HS-5 (cell line): ENCODE data around the gene NPB.

Experiments
- DNase-seq: peaks from one replicate; pipeline ENCODE4 v3.0.0-alpha.2; 2012; ENCODE audit warnings: low read depth

Gene NPB

GRCh38 chr17:81926451-81927151 lies 24.6 kb downstream of the NPB start:
- DNase-seq, result no peak

GRCh38 chr17:81927152-81927652 lies 25.2 kb downstream of the NPB start:
- no peak for DNase-seq

DNA sequence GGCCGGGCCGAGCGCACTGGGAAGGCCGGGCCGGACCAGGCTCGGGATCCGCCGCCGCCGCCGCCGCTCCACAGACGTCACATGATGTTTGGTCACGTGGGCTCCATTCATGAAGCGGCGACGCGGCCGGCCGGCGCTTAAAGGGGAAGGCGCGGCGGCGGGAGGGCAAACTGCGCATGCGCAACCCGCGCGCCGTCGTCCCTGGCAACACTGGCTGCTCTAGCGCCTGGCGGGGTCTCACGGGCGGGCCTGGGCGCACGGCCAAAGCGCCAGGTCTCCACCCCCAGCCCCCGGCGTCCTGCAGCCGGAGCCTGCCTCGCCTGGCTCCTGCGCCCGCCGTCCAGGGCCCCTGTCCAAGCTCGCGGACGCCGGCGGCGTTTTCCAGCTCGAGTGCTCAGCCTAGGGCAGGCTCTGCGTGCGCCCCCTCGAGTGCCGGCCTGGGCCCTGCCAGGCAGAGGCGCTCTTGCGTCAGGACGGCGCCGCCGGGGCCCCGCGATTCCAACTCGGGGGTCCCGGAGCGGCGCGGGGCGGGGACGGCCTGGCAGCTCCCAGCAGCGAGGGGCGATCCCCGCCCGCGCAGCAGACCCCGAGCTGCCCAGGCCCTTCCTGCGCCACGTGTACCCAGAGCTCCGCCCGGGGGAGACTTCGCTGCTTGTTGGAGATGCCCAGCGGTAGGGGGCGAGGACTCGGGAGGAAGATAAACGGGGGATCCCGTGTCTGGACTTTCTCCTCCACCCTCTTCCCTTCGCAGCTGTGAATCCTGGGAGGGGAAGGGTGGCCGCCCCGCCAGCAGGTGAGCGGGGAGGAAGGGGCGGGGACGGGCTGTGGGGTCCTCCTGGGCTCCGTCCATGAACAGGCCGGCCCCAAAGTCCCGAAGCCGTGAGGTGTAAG lies 25.9 kb downstream of the NPB start, which contains the start of gene MAFG:
Gene MAFG (minus strand): TSS at position 83 of the 891 bp plus-strand sequence. CDS start 4,550 bp downstream, outside the sequence.
- peak; percentile 49 for DNase-seq

DNA sequence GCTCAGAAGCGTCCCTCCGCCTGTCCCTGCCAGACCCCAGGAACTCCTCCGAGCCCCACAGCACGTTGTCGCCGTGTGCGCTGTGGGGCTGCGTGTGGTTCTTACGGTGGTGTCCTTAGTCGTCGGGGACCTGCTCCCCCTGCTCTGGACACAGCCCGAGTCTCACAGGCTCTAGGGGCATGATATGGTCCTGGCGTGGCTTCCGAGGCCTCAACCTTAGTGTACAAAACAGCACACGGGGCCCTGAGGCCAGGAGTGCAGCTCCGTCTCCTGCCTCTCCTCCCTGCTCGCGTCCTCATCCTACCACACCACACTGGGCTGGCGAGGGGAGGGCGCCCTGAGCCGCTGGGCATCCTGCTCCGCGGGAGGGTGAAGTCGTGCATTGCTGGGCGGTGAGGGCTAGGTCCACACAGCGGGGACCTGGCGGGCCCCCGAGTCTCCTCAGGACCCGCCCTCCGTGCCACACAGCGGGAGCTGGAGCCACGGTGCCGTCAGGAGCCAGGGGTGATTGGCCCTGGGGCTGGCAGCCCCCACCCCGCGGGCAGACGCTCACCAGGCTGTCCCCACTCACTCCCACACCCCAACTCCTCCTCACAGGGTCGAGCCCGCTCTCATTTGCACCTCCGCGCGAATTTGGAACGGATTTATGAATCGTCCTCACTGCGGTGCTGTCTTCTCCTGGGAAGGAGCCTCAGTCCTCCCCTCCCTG lies 26.7 kb downstream of the NPB start:
- no peak for DNase-seq

GRCh38 chr17:81929253-81930141 lies 27.5 kb downstream of the NPB start:
- DNase-seq, result no peak

DNA sequence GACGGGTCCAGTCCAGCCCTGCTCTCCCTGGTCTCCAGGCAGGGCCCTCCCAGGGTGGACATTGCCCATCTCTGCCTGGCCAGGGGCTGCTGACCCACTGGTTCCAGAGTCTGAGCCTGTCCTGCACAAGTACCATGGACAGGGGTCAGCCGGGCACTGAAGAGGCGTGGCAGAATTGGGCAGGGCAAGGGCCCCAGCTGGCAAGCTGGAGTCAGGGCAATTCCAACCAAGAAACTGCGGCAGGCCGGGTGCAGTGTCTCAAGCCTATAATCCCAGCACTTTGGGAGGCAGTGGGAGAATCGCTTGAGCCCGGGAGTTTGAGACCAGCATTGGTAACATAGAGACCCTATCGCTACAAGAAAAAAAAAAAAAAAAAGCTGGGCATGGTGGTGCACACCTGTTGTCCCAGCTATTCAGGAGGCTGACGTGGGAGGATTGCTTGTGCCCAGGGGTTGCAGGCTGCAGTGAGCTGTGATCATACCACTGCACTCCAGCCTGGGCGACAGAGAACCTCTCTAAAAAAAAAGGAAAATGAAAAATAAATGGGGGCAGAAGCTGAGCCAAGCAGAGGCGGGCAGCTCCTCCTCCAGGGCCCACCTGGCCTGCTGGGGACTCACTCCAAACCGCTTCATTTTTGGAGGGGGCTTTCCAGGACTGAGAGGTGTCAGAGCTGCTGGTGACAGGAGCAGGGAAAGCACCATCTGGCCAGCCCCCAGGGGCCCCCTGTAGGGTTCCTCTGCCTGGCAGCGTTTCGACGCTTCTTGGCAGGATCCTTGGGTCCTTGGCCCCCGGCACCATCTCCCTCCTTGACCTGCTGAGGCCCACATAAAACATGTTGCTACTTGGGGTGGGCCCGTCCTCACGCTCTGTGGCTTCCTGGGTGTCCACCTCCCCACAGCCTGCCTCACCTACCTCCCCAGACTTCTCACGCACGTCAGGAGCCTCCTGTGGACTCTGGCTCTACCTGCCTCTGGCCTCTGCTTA lies 28.4 kb downstream of the NPB start:
- no peak for DNase-seq

DNA sequence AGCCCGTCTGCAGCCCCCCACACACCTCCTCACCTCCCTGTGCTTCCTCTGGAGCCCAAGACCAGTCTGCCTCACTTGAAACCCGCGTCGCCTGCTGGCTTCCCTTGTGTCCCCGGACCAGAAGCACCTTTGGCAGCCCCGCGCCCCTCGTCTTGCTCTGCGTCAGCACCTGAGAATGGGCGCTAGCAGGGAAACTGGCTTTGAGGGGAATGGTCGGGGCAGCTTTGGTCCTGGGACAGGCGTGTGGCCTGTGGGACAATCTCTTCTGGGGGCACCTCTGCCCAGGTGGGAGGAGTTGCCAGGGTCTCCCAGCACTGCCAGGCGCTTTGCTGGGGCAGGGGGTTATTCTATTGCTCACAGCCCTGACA lies 29.1 kb downstream of the NPB start:
- no peak for DNase-seq

DNA sequence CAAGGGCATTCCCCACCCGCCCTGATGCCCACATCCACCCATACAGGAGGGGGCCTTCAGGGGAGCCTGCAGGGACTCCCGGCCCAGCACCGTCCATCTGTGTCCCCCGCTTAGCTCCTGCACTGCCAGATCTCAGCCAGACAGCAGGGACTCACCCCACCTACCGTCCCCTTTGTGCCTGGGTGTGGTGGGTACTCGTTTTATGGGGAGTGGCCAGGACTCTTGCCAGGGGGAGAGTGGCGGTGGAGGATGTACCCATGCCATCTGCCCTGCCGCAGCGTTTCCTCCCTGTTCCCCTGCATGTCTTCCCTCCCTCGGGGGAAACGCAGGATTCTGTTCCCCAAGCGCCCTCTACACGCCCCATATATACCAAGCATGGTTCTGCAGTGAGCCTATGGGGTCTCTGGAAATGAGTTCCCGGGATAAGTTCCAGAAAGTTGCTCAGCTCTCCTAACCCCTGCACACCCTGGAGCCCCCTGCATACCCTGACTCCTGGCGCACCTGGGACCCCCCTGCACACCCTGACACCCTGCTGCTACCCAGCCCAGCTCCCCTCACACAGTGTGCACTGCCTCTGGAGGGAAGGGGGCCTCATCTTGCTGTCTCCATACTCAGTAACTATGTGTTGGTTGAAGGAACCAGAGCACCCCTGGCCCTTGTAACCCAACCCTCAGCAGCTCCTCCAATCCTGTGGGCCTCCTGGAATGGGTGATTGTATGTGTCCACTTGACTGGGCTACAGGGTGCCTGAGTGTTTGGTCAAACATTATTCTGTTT lies 29.7 kb downstream of the NPB start:
- no peak for DNase-seq

DNA sequence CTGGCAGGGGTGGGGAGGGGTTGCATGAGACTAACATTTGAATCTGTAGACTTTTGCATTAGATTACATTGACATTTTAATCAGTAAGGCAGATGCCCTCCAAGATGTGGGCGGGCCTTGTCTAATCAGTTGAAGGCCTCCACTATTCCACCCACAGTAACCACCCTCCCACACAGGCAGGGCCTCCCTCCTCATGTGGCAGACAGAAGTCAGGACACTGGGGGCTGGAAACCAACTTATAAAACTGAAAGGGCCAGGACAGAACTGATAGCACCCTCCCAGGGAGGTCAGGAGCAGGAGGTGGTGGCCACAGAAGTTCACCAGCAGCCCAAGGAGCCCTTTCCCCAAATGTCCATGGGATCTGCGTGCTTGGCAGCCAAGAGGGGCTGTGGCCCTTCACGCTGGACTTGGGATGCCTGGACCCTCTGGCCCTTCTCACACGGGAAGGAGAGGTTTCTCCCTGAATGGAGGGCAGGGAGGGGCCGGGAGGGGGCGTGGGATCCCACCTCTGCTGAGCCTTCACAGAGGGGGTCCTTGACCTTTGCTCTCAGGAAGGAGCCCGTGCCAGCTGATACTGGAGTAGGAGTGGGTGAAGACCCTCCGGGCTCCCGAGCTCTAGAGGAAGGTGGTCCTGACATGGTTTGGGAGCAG lies 30.4 kb downstream of the NPB start:
- DNase-seq, result no peak

DNA sequence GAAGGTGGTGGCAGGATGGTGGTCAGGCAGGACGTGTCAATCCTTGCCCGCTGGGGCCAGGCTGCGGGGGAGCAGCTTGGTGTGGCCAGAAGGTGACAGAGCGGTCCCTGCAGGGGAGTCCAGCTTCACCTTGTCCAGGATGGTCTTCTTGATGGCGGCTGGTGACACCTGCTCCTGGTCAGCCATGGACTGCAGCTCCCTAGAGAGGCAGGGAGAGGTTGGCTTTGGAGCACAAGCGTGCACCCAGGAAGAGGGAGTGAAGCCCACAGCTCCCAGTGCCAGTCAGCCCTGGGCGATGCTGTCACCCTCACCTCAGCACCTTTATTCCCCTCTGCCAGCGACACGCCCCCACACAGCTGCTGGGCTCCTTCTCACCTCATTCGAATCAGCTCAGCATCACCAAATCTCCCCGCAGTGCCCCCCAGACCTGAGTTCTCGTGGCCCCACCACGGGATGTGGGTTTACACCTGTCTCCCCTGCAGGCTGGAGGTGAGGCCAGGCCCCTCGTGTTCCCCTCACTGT lies 31.2 kb downstream of the NPB start:
- DNase-seq, result no peak

- DNase-seq, result no peak
Observed at GRCh38 chr17:81934098-81934757, 32.2 kb downstream of the NPB start.

DNA sequence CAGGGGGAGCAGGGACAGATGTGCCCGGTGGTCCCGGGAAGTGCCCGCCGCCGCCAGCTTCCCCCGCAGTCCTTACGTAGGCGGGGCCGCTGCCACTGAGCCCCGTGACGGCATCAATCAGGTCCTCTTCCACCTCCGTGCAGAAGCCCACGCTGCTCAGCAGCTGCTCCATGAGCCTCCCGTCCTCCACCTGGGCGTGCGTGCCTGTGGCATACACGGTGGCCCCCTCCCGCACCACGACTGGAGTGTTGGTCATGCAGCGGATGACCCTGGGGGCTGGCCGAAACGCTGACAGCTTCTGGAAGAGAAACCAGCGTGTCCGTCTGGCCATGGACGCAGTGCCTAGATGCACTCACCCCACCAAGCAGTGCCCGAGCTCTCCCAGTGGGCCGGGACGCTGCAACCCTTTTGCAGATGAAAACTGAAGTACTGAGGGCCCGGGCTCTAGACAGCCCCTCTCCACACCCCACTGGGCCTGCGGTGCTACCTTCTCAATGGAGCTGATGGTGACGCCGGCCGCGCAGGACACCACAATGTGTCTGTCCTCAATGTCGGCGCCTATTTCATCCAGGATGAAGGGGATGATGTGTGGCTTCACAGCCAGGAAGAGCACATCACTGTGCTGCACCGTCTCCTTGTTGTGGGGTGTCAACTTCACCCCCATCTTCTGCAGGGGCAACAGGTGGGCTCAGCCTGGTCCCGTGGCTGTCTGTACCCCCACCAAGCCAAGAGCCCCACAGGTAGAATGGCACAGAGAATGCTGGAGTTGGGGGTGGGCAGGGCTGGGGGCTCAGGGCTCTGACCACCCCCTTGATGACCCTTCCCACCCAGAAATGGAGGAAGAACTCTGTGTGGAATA lies 33.0 kb downstream of the NPB start:
- no peak for DNase-seq

- DNase-seq, result no peak
Observed at GRCh38 chr17:81935709-81936084, 33.7 kb downstream of the NPB start.

DNA sequence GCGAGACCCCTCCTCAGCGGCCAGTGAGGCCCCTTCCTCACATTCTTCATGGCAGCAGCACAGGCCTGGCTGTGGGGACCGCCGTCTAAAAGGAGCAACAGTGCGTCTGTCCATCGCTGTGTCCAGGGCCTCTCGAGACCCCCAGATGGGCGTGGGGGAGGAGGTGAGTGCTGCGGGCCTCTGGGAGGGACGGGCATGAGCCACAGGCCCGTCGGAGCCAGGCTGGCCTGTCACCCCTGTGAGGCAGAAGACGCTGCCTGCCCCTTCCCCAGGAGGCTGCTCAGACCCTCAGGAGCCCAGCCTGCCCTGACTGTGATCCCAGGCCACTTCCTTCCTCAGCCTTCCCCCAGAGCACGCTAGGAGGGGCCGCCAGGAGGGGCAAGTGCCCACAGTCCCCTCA lies 37.2 kb downstream of the NPB start:
- no peak for DNase-seq

GRCh38 chr17:81939881-81940385 lies 37.9 kb downstream of the NPB start:
- DNase-seq, result no peak

DNA sequence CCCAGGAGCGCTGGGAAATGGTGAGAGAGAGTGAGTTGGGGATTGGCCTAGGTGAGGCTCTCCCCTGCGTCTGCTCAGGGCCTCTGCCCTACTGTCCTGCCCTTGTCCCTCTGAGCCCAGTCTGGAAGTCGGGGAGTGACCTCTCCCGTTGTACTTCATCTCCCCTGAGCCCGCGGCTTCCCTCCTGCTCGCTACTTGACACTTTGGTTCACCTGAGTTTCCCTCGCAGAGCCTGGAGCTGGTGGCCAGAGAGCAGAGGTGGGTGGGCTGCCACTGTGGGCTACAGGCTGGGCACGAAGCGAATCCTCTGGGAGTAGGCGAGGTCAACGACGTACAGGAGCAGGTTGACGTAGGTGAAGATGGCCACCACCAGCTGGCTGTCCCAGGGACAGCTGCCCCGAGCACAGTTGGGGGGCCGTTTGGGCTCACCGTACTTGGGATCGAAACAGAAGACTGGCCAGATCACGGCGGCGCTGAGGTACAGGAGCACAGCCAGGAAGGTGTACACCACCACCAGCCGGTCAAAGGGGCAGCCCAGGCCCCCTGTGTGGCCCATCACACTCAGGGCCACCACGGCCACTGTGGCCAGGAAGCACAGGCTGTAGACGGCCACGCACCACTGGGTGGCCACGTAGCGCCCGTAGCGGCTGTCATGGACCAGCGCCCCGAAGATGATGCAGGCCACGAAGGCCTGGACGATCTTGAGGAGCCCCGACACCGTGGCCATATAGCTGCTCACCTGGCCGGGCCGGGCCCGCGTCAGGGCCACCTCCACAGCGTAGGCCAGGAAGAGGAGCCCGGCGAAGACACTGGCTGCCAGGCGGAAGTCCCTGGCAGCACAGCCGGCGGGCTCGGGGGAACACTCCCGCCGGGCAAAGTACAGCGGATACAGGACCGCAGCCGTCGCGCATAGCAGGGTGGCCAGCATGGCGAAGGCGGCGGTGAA lies 38.8 kb downstream of the NPB start:
- no peak for DNase-seq
